Common myeloid progenitor, CD34-positive (primary cell): ENCODE results near the gene TAPT1.
A peak's percentile ranks its signal among the peaks of the same experiment; 100 is the strongest.

Experiments
- CTCF ChIA-PET: fragments of 350-600 bp; sonication (Branson Sonifier 250); formaldehyde crosslinking; loops from one replicate; lab custom pipeline; 2021; ENCODE audit warnings: antibody characterized with exemption; lab: Charles Lee
- POLR2A ChIA-PET: fragments of 350-600 bp; sonication (Branson Sonifier 250); formaldehyde crosslinking; loops from one replicate; lab custom pipeline; 2021; ENCODE audit warnings: antibody characterized with exemption; lab: Charles Lee
- DNase-seq, 3 donors: peaks; one replicate each; pipeline versions ENCODE4 v3.0.0 to v3.0.0-alpha.2; 2013
- H3K27ac ChIP-seq, 2 experiments: 1 replicate in 1 of 2; 2 replicates in 1 of 2; pipeline ENCODE4 v1.7.0; 2013; ENCODE audit warnings: inconsistent platforms in 2 of 2, low read length in 2 of 2, mild to moderate bottlenecking in 2 of 2, low read depth in 1 of 2, moderate library complexity in 1 of 2; ENCODE audit not compliant: severe bottlenecking in 2 of 2, insufficient read depth in 1 of 2, poor library complexity in 1 of 2
- H3K27me3 ChIP-seq, 5 experiments: replicated peaks in 2 of 5; 1 replicate in 3 of 5; 2 replicates in 2 of 5; pipeline versions ENCODE4 v1.6.1 to v1.7.0; 2013; ENCODE audit warnings: low read length in 4 of 5, mild to moderate bottlenecking in 2 of 5, moderate library complexity in 2 of 5, inconsistent platforms in 1 of 5; ENCODE audit not compliant: insufficient read depth in 5 of 5, control insufficient read depth in 4 of 5
- H3K36me3 ChIP-seq, 4 experiments: 1 replicate in 2 of 4; 2 replicates in 2 of 4; pipeline versions ENCODE4 v1.6.1 to v1.7.0; 2013; ENCODE audit warnings: low read length in 3 of 4, control low read depth in 1 of 4, mild to moderate bottlenecking in 1 of 4; ENCODE audit not compliant: control insufficient read depth in 4 of 4, insufficient read depth in 4 of 4
- H3K4me1 ChIP-seq, 4 experiments: 1 replicate in 3 of 4; 2 replicates in 1 of 4; pipeline versions ENCODE4 v1.6.1 to v1.7.1; 2013; ENCODE audit warnings: low read length in 3 of 4, mild to moderate bottlenecking in 3 of 4, control low read depth in 1 of 4, inconsistent platforms in 1 of 4, moderate library complexity in 1 of 4; ENCODE audit not compliant: control insufficient read depth in 4 of 4, insufficient read depth in 4 of 4; ENCODE audit errors: control extremely low read depth in 1 of 4
- H3K4me3 ChIP-seq, 7 experiments: 1 replicate in 4 of 7; 2 replicates in 3 of 7; pipeline versions ENCODE4 v1.5.1 to v1.7.0; 2013; ENCODE audit warnings: mild to moderate bottlenecking in 7 of 7, low read length in 6 of 7, moderate library complexity in 6 of 7, inconsistent platforms in 2 of 7, low read depth in 2 of 7, control low read depth in 1 of 7; ENCODE audit not compliant: insufficient read depth in 4 of 7, control insufficient read depth in 1 of 7; ENCODE audit errors: extremely low read depth in 1 of 7
- H3K9me3 ChIP-seq, 5 experiments: 1 replicate in 4 of 5; 2 replicates in 1 of 5; pipeline versions ENCODE4 v1.6.1 to v1.7.1; 2013; ENCODE audit warnings: low read length in 4 of 5, mild to moderate bottlenecking in 2 of 5, inconsistent platforms in 1 of 5, low read depth in 1 of 5, moderate library complexity in 1 of 5; ENCODE audit not compliant: control insufficient read depth in 4 of 5, insufficient read depth in 2 of 5; ENCODE audit errors: control extremely low read depth in 1 of 5
- WGBS: methylation state at CpG from one replicate; pipeline ENCODE4 v1.1.5; 2013; ENCODE audit not compliant: insufficient coverage; 5-methylcytosine and 5-hydroxymethylcytosine counted together

Gene TAPT1

DNA sequence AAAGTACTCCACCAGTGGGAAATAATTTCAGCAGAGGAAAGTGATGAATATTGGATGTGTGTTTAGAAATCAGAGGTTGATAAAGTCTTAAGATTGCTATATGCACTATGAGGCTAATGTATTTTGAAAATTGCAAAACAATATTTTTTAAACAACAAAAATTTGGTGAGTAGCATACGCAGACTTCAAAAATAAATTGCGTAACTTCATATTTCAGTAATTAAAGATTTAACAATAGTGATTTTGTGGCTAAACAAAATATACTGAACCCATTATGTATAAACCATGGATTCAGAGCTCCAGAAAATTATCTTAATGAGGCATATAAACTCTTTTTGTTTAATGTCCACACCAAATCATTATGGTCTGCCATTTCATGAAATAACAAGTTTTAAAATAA lies 3.3 kb upstream of the TAPT1 start:
- no peaks in the 10 kb centered on the region for H3K9me3 ChIP-seq
- POLR2A ChIA-PET: no interaction called here
- DNase-seq: no peak
- no CpG with 5 or more reads among the region's 2 CpGs for WGBS
- no peaks in the 10 kb centered on the region for H3K27me3 ChIP-seq
- no peak overlapping the region for H3K4me3 ChIP-seq
- peaks cover 20 to 58% (median 45%) of the 10 kb centered on the region in 4 experiments for H3K4me1 ChIP-seq
- CTCF ChIA-PET: no interaction called here
- no peak overlapping the region for H3K27ac ChIP-seq
- no peaks in the 10 kb centered on the region for H3K36me3 ChIP-seq

DNA sequence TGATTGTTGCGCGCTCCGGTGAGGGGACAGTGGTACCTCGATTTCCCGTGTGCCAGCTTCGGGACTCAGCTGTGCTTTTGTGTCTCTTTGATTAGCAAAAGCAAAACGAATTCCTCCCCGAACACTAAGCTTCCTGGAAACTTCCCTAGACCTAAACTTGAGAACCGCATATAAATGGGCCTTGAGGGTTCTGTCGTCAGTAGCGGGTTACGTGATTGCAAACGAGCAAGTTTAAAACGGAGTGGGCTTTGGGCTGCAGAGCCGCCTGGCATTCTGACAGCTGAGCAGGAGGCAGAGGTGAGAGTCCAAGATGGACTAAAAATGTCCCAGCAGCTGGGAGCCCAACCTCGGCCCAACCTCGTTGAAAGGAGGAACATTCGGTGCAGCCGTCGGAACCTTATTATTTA lies 1.2 kb upstream of the TAPT1 start:
- Histone ChIP-seq H3K4me1 (peaks cover 36 to 71% (median 62%) of the 10 kb centered on the region in 4 experiments), H3K36me3 (peaks cover 0 to 4% (median 2%) of the 10 kb centered on the region in 4 experiments), H3K27ac (peak overlapping the region; percentile 78 to 92), H3K9me3 (no peaks in the 10 kb centered on the region), H3K4me3 (peak overlapping the region; percentile 77 to 100 (median 91)), H3K27me3 (no peaks in the 10 kb centered on the region)
- POLR2A ChIA-PET: no interaction called here
- DNase-seq: peak; percentile 50 to 72 (median 64)
- 0% methylated on average over 11 of the region's 20 CpGs for WGBS
- CTCF ChIA-PET: interaction anchor here (0.8 to 2.9 kb wide), 7 partner anchors 19 to 45 kb away, joined by 3 to 13 read pairs (median 3); no protein-coding TSS in a partner anchor

DNA sequence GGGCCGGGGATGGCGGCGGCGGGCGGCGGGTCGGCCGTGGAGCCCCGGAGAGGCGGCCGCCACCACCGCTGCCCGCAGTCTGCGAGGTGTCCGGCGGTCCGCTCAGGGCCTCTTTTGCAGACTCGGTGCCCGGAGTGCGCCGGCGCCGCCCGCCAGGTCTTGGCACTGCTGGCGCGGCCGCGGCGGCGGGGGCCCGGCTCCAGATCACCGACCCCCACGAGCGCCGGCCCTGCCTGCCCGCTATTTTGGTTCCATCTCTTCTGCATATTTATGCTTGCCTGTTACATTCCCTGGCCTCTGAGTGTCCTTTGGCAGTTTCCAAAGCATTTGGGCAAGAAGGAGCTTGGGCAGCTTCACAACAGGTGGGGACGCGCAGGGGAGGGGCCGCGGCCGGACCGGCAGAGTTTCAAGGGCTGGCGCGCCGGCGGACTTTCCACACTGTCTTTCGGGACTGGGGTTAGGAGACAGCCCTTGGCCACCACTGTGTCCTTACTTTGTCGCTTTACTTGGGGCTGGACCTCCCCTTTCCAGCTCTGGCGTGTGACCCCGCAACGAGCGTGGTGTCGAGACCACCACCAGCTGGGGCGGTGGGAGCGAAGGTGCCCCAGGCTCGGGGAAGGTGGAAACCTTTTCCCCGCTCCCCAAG lies 668 bp upstream of the TAPT1 start:
- Histone ChIP-seq H3K4me3 (peak overlapping the region; percentile 77 to 100 (median 91)), H3K27ac (peak overlapping the region; percentile 78 to 92), H3K9me3 (no peaks in the 10 kb centered on the region), H3K4me1 (peaks cover 34 to 71% (median 59%) of the 10 kb centered on the region in 4 experiments), H3K36me3 (peaks cover 0 to 4% (median 2%) of the 10 kb centered on the region in 4 experiments), H3K27me3 (no peaks in the 10 kb centered on the region)
- ChIA-PET POLR2A (no interaction called here), CTCF (interaction anchor here (0.8 to 2.9 kb wide), 7 partner anchors 19 to 44 kb away, joined by 3 to 13 read pairs (median 3); no protein-coding TSS in a partner anchor)
- WGBS: 0% methylated on average over 47 of the region's 57 CpGs
- peak in 1 of 3 donors; percentile 45 for DNase-seq

GRCh38 chr4:16225167-16225862 lies 956 bp downstream of the TAPT1 start:
- Histone ChIP-seq H3K4me3 (peak overlapping the region; percentile 77 to 100 (median 92)), H3K9me3 (no peaks in the 10 kb centered on the region), H3K4me1 (peaks cover 34 to 60% (median 50%) of the 10 kb centered on the region in 4 experiments), H3K27ac (peak overlapping the region; percentile 85 to 92), H3K27me3 (no peaks in the 10 kb centered on the region), H3K36me3 (peaks cover 0 to 4% (median 2%) of the 10 kb centered on the region in 4 experiments)
- CTCF ChIA-PET: interaction anchor here (1.2 to 1.8 kb wide), 5 partner anchors 11 to 146 kb away, joined by 3 to 9 read pairs (median 3); no protein-coding TSS in a partner anchor
- 0% methylated on average over 3 of the region's 6 CpGs for WGBS
- POLR2A ChIA-PET: interaction anchor here (0.7 kb wide), 1 partner anchor 1268 kb away, joined by 3 read pairs; no protein-coding TSS in a partner anchor
- DNase-seq: peak; percentile 67 to 88 (median 80)

DNA sequence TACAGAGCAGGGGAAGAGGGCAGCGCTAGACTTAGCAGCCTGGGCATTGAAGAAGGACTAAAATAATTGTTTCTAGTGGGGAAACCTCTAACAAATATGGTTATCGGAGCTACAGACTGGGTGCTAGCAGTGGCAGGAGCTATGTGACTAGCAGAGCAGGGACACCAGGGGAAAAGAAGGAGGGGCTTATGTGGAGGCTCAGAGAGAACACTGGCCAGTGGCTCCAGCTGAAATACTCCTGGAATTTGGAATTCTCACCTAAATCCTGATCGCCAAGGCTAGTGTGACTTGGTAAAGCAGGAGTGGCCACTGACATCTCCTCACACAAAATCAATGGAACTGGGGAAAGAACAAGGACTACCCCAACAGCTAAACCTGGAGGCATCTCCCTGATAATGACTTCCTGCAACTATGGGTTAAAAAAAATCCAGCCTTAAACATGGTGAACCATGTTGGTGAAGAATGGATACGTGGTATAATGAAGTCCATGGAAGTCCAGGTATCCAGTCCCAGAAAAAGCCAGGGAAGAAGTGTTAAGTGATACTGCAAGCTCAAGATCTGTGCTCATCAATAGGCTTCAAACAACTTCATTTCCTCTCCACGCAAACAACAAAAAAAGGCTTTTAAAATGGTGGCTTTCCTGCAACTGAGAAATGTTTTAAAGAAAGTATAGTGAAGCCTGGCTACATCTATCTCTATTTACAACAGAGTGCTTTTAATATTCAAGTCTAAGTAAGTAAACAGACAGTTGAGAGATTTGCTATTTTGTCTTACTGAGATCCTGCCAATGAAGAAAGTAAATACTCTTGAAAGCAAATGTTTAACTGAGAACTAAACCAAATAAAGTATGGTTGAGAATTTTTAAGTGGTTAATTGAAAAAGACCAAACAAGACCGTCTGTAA lies 1.8 kb downstream of the TAPT1 start:
- no peak for DNase-seq
- ChIA-PET CTCF (interaction anchor here (0.8 to 1.8 kb wide), 10 partner anchors 10 to 146 kb away, joined by 3 to 9 read pairs (median 3); no protein-coding TSS in a partner anchor), POLR2A (interaction anchor here (0.7 kb wide), 1 partner anchor 1269 kb away, joined by 3 read pairs; no protein-coding TSS in a partner anchor)
- H3K27me3 ChIP-seq: no peaks in the 10 kb centered on the region
- H3K36me3 ChIP-seq: peaks cover 0 to 11% (median 6%) of the 10 kb centered on the region in 4 experiments
- H3K9me3 ChIP-seq: no peaks in the 10 kb centered on the region
- H3K27ac ChIP-seq: peak overlapping the region; percentile 85 to 92
- peak overlapping the region in 6 of 7 experiments; percentile 77 to 100 (median 92) for H3K4me3 ChIP-seq
- peaks cover 31 to 56% (median 48%) of the 10 kb centered on the region in 4 experiments for H3K4me1 ChIP-seq
- WGBS: 74% methylated on average over 4 of the region's 6 CpGs

DNA sequence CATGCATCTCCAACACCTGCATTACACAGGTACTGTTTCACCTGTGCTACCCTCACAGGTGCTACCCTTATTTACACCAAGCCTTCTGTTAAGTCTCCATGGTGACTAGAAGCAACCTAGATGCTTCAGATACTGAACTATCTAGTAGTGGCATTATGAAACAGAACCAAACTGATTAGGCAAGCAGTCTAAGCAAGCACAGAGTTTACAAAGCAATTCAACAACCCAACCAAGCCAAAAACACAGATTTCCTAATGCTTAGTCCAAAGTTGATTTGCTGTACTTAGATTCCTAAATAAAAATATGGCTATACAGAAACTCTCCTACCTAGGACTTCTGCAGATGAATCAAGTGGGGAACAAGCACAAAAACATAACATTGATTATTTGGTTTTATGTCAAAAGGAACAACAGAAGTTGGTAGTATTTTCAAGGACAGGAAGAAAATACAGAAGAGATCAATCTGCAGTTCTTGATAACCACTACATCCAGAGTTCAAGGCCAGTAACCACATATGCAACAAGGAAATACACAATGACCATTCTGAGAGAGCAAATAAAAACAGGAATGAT lies 3.2 kb downstream of the TAPT1 start:
- Histone ChIP-seq H3K4me3 (peak overlapping the region in 3 of 7 experiments; percentile 20 to 92 (median 53)), H3K27me3 (no peaks in the 10 kb centered on the region), H3K36me3 (peaks cover 2 to 19% (median 9%) of the 10 kb centered on the region in 4 experiments), H3K4me1 (peaks cover 30 to 46% (median 37%) of the 10 kb centered on the region in 4 experiments), H3K9me3 (no peaks in the 10 kb centered on the region), H3K27ac (no peak overlapping the region)
- CTCF ChIA-PET: interaction anchor here (1.1 to 1.4 kb wide), 3 partner anchors 9 to 21 kb away, joined by 3 to 5 read pairs (median 3); no protein-coding TSS in a partner anchor
- DNase-seq: no peak
- POLR2A ChIA-PET: no interaction called here
